ENCODE results near the gene ZNF516. TPM values are rescaled to one million over a fixed set of nuclear protein-coding genes. Genes with fewer than 3 reads are reported as not detected.
A peak's percentile ranks its signal among the peaks of the same experiment; 100 is the strongest.

Gene ZNF516
- total RNA-seq, 1 donor, result 16.3 TPM

DNA sequence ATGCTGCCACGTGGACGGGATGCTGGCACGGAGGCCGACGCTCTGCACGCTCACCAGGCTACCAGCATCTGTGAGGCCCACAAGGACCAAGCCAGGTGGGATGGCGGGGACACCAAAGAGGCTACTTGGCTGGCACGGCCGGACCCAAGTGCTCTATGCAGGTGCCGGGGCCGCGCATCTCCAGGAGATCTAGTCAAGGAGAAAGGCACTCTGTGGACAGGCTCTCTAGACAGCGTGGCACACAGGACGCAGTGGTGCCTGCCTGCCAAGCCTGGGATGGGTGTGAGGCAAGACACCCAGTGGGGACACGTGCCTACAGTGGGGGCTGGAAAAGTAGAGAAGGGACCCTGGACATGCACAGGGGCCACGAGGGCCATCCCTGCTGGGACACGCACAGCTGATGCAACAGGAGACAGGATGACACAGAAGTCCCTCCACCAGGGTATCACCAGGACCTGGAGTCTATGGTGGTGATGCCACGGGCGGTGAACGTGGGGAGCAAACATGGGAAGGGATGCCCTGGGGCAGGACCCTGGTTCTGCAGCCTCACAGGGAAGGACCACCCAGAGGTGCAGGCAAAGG is 28.5 kb downstream of the ZNF516 start:
- Histone ChIP-seq H3K79me2 (ENCODE audit: insufficient read depth, low read length) (peaks cover 51% of the 10 kb centered on the region), H3K36me3 (ENCODE audit: insufficient read depth, low read length) (no peaks in the 10 kb centered on the region), H3K27ac (ENCODE audit: low read depth, low read length) (no peak overlapping the region), H3K4me3 (ENCODE audit: insufficient read depth, low read length) (no peak overlapping the region), H3K9me3 (ENCODE audit: low read depth, low read length) (no peaks in the 10 kb centered on the region), H3K27me3 (ENCODE audit: insufficient read depth, low read length) (no peaks in the 10 kb centered on the region), H4K20me1 (ENCODE audit: insufficient read depth, low read length) (peaks cover 11% of the 10 kb centered on the region), H2AFZ (ENCODE audit: low read length) (no peak overlapping the region), H3K4me2 (ENCODE audit: insufficient read depth, low read length) (no peak overlapping the region), H3K4me1 (ENCODE audit: insufficient read depth, low read length) (peaks cover 5% of the 10 kb centered on the region)
- TF ChIP-seq CTCF (IDR thresholded peaks at IDR 0.05; ENCODE audit: extremely low read depth, low read depth, low read length), result no peak
- DNase-seq (ENCODE audit: insufficient read length, low spot score, missing footprints), result peak; percentile 52

DNA sequence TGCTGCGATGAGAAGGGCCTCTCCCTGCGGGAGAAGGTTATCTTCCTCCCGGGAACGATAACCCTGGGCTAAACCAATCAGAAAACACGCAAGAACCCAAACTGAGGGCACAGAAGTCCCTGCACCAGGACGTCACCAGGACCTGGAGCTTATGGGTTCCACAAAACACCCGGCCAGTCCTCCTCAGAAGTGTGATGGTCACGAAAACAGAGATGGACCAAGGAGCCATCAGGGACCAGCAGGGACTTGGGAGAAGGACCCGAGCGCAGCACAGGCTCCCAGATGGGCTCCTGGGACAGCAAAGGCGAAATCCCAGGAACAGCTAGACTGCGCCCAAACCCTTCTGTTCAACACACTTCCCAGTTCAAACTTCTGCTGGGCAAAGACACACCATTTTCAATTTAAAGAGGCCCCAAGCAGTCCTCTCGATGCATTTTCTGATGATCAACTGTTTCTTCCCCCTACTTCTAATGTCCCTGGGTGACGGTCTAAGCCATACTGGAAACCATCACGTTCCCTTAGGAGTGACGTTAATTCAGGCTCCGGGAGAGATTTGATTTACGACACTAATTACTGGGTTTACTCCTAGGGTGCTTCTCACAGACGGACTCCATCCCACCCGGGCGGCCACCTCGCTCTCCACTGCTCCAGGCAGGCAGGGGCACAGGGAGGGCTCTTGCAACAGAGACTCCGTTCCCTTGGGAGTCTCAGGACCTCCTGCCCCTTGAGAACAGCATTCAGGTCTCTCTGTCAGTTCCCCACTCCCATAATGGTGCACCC is 29.2 kb downstream of the ZNF516 start:
- Histone ChIP-seq H3K4me3 (ENCODE audit: insufficient read depth, low read length) (no peak overlapping the region), H4K20me1 (ENCODE audit: insufficient read depth, low read length) (peaks cover 10% of the 10 kb centered on the region), H3K27ac (ENCODE audit: low read depth, low read length) (no peak overlapping the region), H3K4me1 (ENCODE audit: insufficient read depth, low read length) (peaks cover 5% of the 10 kb centered on the region), H3K4me2 (ENCODE audit: insufficient read depth, low read length) (no peak overlapping the region), H3K27me3 (ENCODE audit: insufficient read depth, low read length) (no peaks in the 10 kb centered on the region), H3K9me3 (ENCODE audit: low read depth, low read length) (no peaks in the 10 kb centered on the region), H2AFZ (ENCODE audit: low read length) (no peak overlapping the region), H3K79me2 (ENCODE audit: insufficient read depth, low read length) (peaks cover 51% of the 10 kb centered on the region), H3K36me3 (ENCODE audit: insufficient read depth, low read length) (no peaks in the 10 kb centered on the region)
- DNase-seq (ENCODE audit: insufficient read length, low spot score, missing footprints), result peak; percentile 42
- no peak for TF ChIP-seq CTCF (IDR thresholded peaks at IDR 0.05; ENCODE audit: extremely low read depth, low read depth, low read length)

DNA sequence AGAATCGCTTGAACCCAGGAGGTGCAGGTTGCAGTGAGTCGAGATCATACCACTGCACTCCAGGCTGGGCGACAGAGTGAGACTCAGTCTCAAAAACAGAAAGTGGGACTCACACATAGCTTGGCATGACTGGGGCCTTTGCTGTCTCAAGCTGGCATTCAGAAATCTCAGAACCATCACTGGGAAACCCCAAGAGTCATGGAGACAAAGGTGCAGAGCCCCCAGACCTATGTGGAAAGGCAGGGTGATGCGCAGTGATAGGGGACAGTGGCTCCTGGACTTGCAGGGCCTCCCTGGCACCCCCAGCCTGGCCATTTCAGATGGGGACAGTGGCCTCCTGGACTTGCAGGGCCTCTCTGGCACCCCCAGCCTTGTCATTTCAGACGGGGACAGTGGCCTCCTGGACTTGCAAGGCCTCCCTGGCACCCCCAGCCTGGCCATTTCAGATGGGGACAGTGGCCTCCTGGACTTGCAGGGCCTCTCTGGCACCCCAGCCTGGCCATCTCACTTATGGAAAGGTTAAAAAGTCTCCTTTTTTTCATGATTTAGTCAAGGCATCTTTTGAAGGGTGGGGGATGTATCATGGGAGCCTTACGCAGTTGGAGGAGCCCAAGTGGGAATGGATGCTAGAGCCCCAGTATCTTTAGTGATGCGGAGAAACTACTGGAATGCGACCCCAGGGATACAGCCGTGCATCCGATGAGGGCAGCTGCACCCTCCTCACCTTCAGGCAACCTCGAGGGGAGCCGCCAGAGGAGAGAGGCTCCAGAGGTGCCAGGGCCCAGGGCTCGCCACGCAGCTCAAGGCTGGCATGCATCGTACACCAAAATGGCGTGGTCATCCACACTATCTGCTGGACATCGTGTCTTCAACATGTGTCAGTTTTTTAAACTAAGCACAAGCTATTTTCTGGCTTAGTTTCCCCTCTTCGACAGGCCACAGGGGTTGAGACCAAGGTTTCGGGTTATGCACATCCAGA is 30.5 kb downstream of the ZNF516 start:
- peaks cover 51% of the 10 kb centered on the region for H3K79me2 ChIP-seq (ENCODE audit: insufficient read depth, low read length)
- no peak overlapping the region for H3K27ac ChIP-seq (ENCODE audit: low read depth, low read length)
- peaks cover 15% of the 10 kb centered on the region for H3K4me1 ChIP-seq (ENCODE audit: insufficient read depth, low read length)
- H3K9me3 ChIP-seq (ENCODE audit: low read depth, low read length), result no peaks in the 10 kb centered on the region
- H2AFZ ChIP-seq (ENCODE audit: low read length), result no peak overlapping the region
- no peaks in the 10 kb centered on the region for H3K36me3 ChIP-seq (ENCODE audit: insufficient read depth, low read length)
- no peak for TF ChIP-seq CTCF (IDR thresholded peaks at IDR 0.05; ENCODE audit: extremely low read depth, low read depth, low read length)
- H4K20me1 ChIP-seq (ENCODE audit: insufficient read depth, low read length), result peaks cover 10% of the 10 kb centered on the region
- no peak overlapping the region for H3K4me3 ChIP-seq (ENCODE audit: insufficient read depth, low read length)
- no peaks in the 10 kb centered on the region for H3K27me3 ChIP-seq (ENCODE audit: insufficient read depth, low read length)
- H3K4me2 ChIP-seq (ENCODE audit: insufficient read depth, low read length), result no peak overlapping the region
- no peak for DNase-seq (ENCODE audit: insufficient read length, low spot score, missing footprints)
